ENCODE measurements around the gene SLC44A1. TPM values are rescaled to one million over a fixed set of nuclear protein-coding genes. Genes with fewer than 3 reads are reported as not detected.

Gene SLC44A1
- polyA plus RNA-seq, 1 of the 3 experiments (the other 2 are of a cell fraction): 4.5 TPM

- H3K4me2 ChIP-seq: no peak overlapping the region
- POLR2A ChIA-PET: no interaction called here
- no peak overlapping the region for H2AFZ ChIP-seq (ENCODE audit: low read depth)
- no peaks in the 10 kb centered on the region for H3K27me3 ChIP-seq (ENCODE audit: insufficient read depth)
- H3K79me2 ChIP-seq (ENCODE audit: insufficient read depth): no peaks in the 10 kb centered on the region
- CTCF ChIA-PET: no interaction called here
- no peak overlapping the region for H3K9ac ChIP-seq
- H3K9me2 ChIP-seq: no peaks in the 10 kb centered on the region
- peaks cover 7 to 14% of the 10 kb centered on the region in 2 experiments for H3K36me3 ChIP-seq (replicated peaks in 1 of 2; ENCODE audit: control insufficient read depth in 1 of 2, insufficient read depth in 2 of 2, low read length in 1 of 2)
- no peak overlapping the region for H3K27ac ChIP-seq (ENCODE audit: low read depth in 2 of 2, low read length in 1 of 2)
- no peak overlapping the region for H3K4me3 ChIP-seq (ENCODE audit: low read depth in 2 of 2, low read length in 1 of 2)
- no peaks in the 10 kb centered on the region for H3K9me3 ChIP-seq
- H3F3A ChIP-seq (replicated peaks; ENCODE audit: insufficient read depth): no peaks in the 10 kb centered on the region
- H3K4me1 ChIP-seq (ENCODE audit: control insufficient read depth in 1 of 2, insufficient read depth in 2 of 2, low read depth in 1 of 2, low read length in 1 of 2): no peaks in the 10 kb centered on the region; a peak in 2 of 4 replicates
- TF ChIP-seq TEAD4 (IDR thresholded peaks at IDR 0.05; ENCODE audit: borderline replicate concordance, insufficient read depth) (no peak), POLR2AphosphoS5 (IDR thresholded peaks at IDR 0.05; ENCODE audit: low read depth, low read length) (no peak), RFX5 (IDR thresholded peaks at IDR 0.05; ENCODE audit: low read length) (no peak), SMC3 (IDR thresholded peaks at IDR 0.05; ENCODE audit: low read depth, low read length) (no peak), ZBTB33 (IDR thresholded peaks at IDR 0.05; ENCODE audit: borderline replicate concordance, low read depth) (no peak), GABPA (IDR thresholded peaks at IDR 0.05; ENCODE audit: low read depth) (no peak), RXRA (IDR thresholded peaks at IDR 0.05; ENCODE audit: borderline replicate concordance, low read depth) (no peak), EZH2phosphoT487 (IDR thresholded peaks at IDR 0.05; ENCODE audit: borderline replicate concordance, low read depth) (no peak), NRF1 (IDR thresholded peaks at IDR 0.05; ENCODE audit: low read depth, low read length) (no peak), USF1 (IDR thresholded peaks at IDR 0.05; ENCODE audit: borderline replicate concordance, low read depth) (no peak), TAF1 (IDR thresholded peaks at IDR 0.05; ENCODE audit: borderline replicate concordance, low read depth, low read length) (no peak), MAX (IDR thresholded peaks at IDR 0.05; ENCODE audit: low read depth) (no peak), MEF2A (IDR thresholded peaks at IDR 0.05; ENCODE audit: borderline replicate concordance, low read depth) (no peak), ELF1 (IDR thresholded peaks at IDR 0.05) (no peak)
- DNase-seq: no peak
- no peaks in the 10 kb centered on the region for H4K20me1 ChIP-seq (ENCODE audit: insufficient read depth)
Observed at GRCh38 chr9:105339849-105340248, 95.4 kb downstream of the SLC44A1 start.

- ChIA-PET CTCF (no interaction called here), POLR2A (no interaction called here)
- Histone ChIP-seq H3K36me3 (replicated peaks in 1 of 2; ENCODE audit: control insufficient read depth in 1 of 2, insufficient read depth in 2 of 2, low read length in 1 of 2) (peaks cover 3 to 11% of the 10 kb centered on the region in 2 experiments), H3F3A (replicated peaks; ENCODE audit: insufficient read depth) (no peaks in the 10 kb centered on the region), H3K4me2 (peak overlapping the region; percentile 49), H3K9ac (0 out of 2 replicates have a peak overlapping the region, but pooled peaks have one; percentile 7), H2AFZ (ENCODE audit: low read depth) (no peak overlapping the region), H3K27me3 (ENCODE audit: insufficient read depth) (no peaks in the 10 kb centered on the region), H3K9me3 (no peaks in the 10 kb centered on the region), H3K4me3 (ENCODE audit: low read depth in 2 of 2, low read length in 1 of 2) (peak overlapping the region; percentile 14 to 24; a peak in 2 of 4 replicates), H3K27ac (ENCODE audit: low read depth in 2 of 2, low read length in 1 of 2) (peak overlapping the region; percentile 31 to 43; a peak in 2 of 4 replicates), H3K9me2 (no peaks in the 10 kb centered on the region), H3K79me2 (ENCODE audit: insufficient read depth) (no peaks in the 10 kb centered on the region), H4K20me1 (ENCODE audit: insufficient read depth) (no peaks in the 10 kb centered on the region), H3K4me1 (ENCODE audit: control insufficient read depth in 1 of 2, insufficient read depth in 2 of 2, low read depth in 1 of 2, low read length in 1 of 2) (no peaks in the 10 kb centered on the region; a peak in 2 of 4 replicates)
- no peak for DNase-seq
- TF ChIP-seq TCF12 (IDR thresholded peaks at IDR 0.05) (peak; percentile 42; the same call in 1 of the 2 replicates), ZBTB33 (IDR thresholded peaks at IDR 0.05; ENCODE audit: borderline replicate concordance, low read depth) (no peak)
- 85% methylated on average over 2 of the region's 2 CpGs for WGBS (ENCODE audit: low lambda C conversion rate)
Observed at GRCh38 chr9:105341434-105342146, 97.1 kb downstream of the SLC44A1 start.
